Neutrophil (primary cell): Measurements from ENCODE around the gene SH2D2A.

Source experiments
- H3K27ac ChIP-seq: fragments of 200-600 bp; sonication (generic); 2 replicates; pipeline ENCODE4 v1.5.1; 2016; ENCODE audit warnings: mild to moderate bottlenecking, moderate library complexity
- H3K27me3 ChIP-seq: fragments of 200-600 bp; sonication (generic); 2 replicates; pipeline ENCODE4 v1.6.0; 2016; ENCODE audit warnings: mild to moderate bottlenecking
- H3K36me3 ChIP-seq: fragments of 200-600 bp; sonication (generic); 2 replicates; pipeline ENCODE4 v1.5.1; 2017
- H3K4me1 ChIP-seq, 2 experiments: fragments of 200-600 bp in 1 of 2; sonication (generic) in 1 of 2; 1 replicate in 1 of 2; 2 replicates in 1 of 2; pipeline versions ENCODE4 v1.5.1 to v1.6.1; 2013 to 2016; ENCODE audit warnings: low read depth in 1 of 2, low read length in 1 of 2, mild to moderate bottlenecking in 1 of 2, moderate library complexity in 1 of 2; ENCODE audit not compliant: control insufficient read depth in 1 of 2, insufficient read depth in 1 of 2
- H3K4me3 ChIP-seq, 2 experiments: fragments of 200-600 bp in 1 of 2; sonication (generic) in 1 of 2; 1 replicate in 1 of 2; 2 replicates in 1 of 2; pipeline ENCODE4 v1.5.1; 2013 to 2016; ENCODE audit warnings: low read depth in 1 of 2, low read length in 1 of 2, mild to moderate bottlenecking in 1 of 2, moderate library complexity in 1 of 2
- H3K9me3 ChIP-seq: fragments of 200-600 bp; sonication (generic); 2 replicates; pipeline ENCODE4 v1.5.1; 2016
- TF ChIP-seq, protein P1 (sequence below): fragments of 200-600 bp; sonication (generic); IDR thresholded peaks from 2 replicates; pipeline ENCODE4 v1.5.1; 2016; ENCODE audit warnings: antibody characterized with exemption

Gene SH2D2A

DNA sequence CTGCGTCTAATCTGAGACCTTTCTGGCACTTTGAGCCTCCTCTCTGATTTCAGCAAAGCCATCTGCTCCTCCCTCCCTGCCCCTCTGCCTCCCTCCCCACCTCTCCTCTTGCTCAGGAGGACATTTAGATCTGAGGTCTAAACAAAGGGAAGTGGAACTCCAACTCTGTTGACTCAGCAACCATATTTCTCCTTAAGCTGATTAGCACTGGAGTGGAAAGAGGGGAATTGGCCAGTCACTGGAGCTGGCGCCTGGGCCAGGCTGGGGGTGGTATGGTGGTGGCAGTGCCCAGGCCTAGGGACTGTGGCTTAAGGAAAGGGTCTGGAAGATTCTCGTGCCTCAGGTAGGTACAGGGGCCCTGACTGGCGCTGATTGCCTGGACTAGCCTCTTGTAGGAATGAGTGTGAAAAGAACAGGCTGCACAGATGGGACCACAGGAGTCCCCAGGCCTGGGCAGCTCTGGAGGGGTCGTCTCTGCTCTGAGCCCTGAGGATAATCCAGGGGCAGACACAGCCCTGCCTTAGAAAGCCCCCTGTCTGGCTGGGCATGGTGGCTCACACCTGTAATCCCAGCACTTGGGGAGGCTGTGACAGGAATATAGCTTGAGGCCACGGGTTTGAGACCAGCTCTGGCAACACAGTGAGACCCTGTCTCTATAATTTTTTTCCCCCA is 11.9 kb downstream of the SH2D2A start:
- no peak overlapping the region for H3K27ac ChIP-seq
- no peaks in the 10 kb centered on the region for H3K4me1 ChIP-seq
- no peak overlapping the region for H3K4me3 ChIP-seq
- no peaks in the 10 kb centered on the region for H3K9me3 ChIP-seq
- H3K36me3 ChIP-seq, result peaks cover 26% of the 10 kb centered on the region
- TF ChIP-seq, protein P1, sequence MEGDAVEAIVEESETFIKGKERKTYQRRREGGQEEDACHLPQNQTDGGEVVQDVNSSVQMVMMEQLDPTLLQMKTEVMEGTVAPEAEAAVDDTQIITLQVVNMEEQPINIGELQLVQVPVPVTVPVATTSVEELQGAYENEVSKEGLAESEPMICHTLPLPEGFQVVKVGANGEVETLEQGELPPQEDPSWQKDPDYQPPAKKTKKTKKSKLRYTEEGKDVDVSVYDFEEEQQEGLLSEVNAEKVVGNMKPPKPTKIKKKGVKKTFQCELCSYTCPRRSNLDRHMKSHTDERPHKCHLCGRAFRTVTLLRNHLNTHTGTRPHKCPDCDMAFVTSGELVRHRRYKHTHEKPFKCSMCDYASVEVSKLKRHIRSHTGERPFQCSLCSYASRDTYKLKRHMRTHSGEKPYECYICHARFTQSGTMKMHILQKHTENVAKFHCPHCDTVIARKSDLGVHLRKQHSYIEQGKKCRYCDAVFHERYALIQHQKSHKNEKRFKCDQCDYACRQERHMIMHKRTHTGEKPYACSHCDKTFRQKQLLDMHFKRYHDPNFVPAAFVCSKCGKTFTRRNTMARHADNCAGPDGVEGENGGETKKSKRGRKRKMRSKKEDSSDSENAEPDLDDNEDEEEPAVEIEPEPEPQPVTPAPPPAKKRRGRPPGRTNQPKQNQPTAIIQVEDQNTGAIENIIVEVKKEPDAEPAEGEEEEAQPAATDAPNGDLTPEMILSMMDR, result no peak
- no peaks in the 10 kb centered on the region for H3K27me3 ChIP-seq

DNA sequence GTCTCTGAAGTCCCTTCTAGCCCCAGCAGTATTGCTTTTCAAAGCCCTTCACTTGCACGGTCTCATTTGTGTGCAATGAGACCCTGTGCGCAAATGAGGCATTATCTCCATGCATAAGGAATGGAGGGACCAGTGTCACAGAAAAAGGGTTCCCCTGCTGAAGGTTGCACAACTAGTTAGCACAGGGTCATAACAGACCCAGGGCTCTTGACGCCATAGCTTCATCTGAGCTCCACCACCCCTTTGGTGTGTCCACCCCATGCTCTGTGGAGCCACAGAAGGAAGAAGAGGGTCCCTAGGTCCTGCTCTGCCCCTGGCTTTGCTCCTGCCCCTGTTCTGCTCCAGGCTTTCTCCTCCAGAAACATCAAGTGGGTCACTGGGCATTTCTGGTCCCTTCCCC is 12.6 kb downstream of the SH2D2A start:
- TF ChIP-seq, protein P1, result no peak
- H3K4me3 ChIP-seq, result no peak overlapping the region
- H3K4me1 ChIP-seq, result no peaks in the 10 kb centered on the region
- H3K27ac ChIP-seq, result no peak overlapping the region
- no peaks in the 10 kb centered on the region for H3K9me3 ChIP-seq
- H3K27me3 ChIP-seq, result no peaks in the 10 kb centered on the region
- peaks cover 33% of the 10 kb centered on the region for H3K36me3 ChIP-seq

DNA sequence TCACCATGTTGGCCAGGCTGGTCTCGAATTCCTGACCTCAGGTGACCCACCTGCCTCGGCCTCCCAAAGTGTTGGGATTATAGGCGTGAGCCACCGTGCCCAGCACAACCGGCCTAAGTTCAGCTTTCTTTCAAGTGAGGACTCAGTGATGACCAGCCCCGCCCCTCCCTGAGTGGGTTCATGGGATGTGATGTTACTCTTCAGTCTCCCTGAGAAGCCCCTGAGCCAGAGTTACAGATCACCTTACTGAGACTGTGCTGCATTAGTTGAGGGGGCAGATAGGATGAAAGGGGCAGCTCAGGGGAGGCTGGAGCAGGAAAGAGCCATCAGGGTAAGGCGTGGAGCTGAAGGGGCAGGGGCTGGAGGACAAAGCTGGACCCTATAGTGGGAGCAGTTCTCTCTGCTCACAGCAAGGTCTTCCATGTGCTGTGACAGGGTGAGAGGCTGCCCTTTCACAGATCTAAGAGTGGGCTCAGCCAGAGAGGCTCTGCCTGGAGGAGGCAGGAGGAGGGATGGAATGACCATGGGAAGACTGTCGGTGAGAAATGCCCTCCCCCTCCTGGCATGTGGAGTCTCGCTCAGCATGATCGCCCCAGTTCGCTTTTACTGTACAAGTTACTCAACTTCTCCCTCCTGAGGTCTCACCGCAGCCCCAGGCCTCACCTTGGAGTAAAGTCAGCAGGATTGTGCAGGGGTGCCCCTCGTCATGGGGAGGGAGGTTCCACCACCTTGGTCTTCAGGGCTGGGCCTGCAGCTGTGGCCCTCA is 13.4 kb downstream of the SH2D2A start:
- Histone ChIP-seq H3K9me3 (no peaks in the 10 kb centered on the region), H3K4me1 (no peaks in the 10 kb centered on the region), H3K4me3 (no peak overlapping the region), H3K27ac (no peak overlapping the region), H3K36me3 (peaks cover 41% of the 10 kb centered on the region), H3K27me3 (no peaks in the 10 kb centered on the region)
- TF ChIP-seq, protein P1, result no peak

DNA sequence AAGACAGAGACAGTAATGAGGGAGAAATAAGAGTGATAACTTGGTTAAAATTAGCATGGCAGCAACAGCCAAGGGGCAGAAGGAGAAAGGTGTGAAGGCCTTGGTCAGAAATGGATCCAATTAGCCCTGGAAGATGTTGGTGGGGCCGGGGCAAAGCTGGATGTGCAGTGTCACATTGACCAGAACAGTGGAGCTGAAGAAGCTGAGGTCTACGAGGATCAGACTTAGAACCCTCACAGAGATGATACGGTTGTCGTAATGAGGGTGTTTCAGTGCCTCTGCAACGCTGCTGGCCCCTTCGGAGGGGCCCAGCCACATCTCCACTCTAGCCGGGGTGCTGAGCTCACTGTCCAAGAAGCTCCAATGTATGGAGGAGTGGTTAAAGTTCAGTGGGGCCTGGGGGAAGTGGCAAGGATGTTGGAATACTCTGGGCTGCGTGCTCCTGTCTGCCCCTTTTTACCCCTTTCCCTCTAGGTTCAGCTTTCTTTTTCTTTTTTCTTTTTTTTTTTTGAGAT is 14.2 kb downstream of the SH2D2A start:
- Histone ChIP-seq H3K4me1 (no peaks in the 10 kb centered on the region), H3K27ac (no peak overlapping the region), H3K9me3 (no peaks in the 10 kb centered on the region), H3K27me3 (no peaks in the 10 kb centered on the region), H3K36me3 (peaks cover 49% of the 10 kb centered on the region), H3K4me3 (no peak overlapping the region)
- TF ChIP-seq, protein P1, result no peak

DNA sequence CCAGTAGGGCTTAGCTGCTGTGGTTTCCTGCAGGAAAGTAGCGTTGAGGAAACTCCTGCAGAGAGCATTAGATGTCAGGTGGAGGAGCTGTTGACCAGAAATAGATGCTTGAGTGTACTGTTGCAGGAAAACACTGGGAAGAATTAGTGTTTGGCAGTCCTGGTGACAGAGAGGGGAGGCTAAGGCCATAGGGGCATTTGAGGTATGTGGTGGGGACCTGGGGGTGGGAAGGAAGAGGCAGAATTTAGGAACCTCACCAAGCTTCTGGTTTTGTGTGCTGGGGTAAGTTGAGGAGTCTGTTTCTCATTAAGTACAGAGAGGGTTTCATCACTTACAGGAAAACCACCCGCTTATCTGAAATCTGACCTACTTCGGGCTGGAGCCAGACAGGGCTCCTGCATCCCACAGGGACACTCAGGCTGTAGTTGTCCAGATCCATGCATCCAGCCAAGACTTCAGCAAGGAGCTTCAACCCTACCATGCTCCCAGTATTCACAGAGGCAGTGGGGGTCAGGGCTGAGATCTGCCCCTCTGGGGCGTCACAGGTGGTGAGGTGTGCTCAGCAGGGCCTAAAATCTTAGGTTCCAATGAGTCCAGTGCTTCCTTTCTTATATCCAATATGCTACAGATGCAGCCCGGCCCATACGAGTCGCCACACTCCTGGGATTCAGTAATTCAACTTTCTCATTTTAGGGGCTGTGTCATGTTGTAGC is 15.1 kb downstream of the SH2D2A start:
- TF ChIP-seq, protein P1, result no peak
- no peaks in the 10 kb centered on the region for H3K9me3 ChIP-seq
- H3K4me1 ChIP-seq, result no peaks in the 10 kb centered on the region
- H3K36me3 ChIP-seq, result peaks cover 58% of the 10 kb centered on the region
- no peaks in the 10 kb centered on the region for H3K27me3 ChIP-seq
- no peak overlapping the region for H3K27ac ChIP-seq
- H3K4me3 ChIP-seq, result no peak overlapping the region
